ENCODE results near the gene MLXIP.

DNA sequence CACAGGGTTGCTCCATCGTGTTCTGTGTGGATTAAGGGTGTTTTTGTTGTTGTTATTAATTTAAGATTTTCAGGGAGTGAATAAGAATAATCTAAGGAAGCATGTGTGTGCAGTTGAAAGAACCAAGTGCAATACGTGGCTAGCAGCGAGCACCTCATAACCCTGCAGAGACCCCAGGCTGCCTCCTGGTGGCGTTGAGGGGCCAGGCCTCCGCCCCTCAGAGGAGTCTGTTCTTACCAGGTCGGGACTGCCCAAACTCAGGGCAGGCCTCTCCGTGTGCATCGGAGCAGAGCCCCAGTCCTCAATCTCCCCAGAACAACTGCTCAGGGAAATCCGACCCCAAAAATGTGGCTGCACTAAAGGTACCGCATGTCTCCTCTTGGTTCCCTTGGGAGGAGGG lies 58.7 kb downstream of the MLXIP start:
- TF ChIP-seq CTCF (IDR thresholded peaks at IDR 0.05), result no peak
- no peak for TF ChIP-seq POLR2AphosphoS5 (IDR thresholded peaks at IDR 0.05)

Data from prostate gland (tissue), 2 donors.